Stimulated activated CD4-positive, alpha-beta T cell treated with anti-CD3 and anti-CD28 coated beads, TNF-alpha, amount 100 ng/mL, for 24 hours (primary cell): ENCODE results near the gene SLMAP.
A peak's percentile ranks its signal among the peaks of the same experiment; 100 is the strongest.
"Not testable (repeated sequence)": the region's sequence is repeated elsewhere in the genome, so short reads cannot be mapped to it uniquely, and the experiment has no call there.

Experiments used
- DNase-seq, 3 experiments: peaks; one replicate each; pipeline ENCODE4 v3.0.0-alpha.2; 2020; ENCODE audit warnings: low read depth in 3 of 3

The SLMAP gene

GRCh38 chr3:57792198-57792597, 36.1 kb downstream of the SLMAP start:
- DNase-seq, result no peak

- DNase-seq, result no peak
These were observed 37.7 kb downstream of the SLMAP start for GRCh38 chr3:57793737-57794187.

GRCh38 chr3:57794501-57794900, 38.4 kb downstream of the SLMAP start:
- no peak for DNase-seq

GRCh38 chr3:57794951-57795350, 38.8 kb downstream of the SLMAP start:
- DNase-seq, result no peak

GRCh38 chr3:57796261-57796660, 40.2 kb downstream of the SLMAP start:
- DNase-seq, result no peak

- DNase-seq, result no peak
These were observed 41.8 kb downstream of the SLMAP start for GRCh38 chr3:57797701-57798487.

GRCh38 chr3:57803647-57804081, 47.6 kb downstream of the SLMAP start:
- DNase-seq, result no peak

GRCh38 chr3:57805266-57805665, 49.2 kb downstream of the SLMAP start:
- DNase-seq, result no peak

- no peak for DNase-seq
These were observed 49.6 kb downstream of the SLMAP start for GRCh38 chr3:57805674-57806073.

GRCh38 chr3:57806195-57806594, 50.1 kb downstream of the SLMAP start:
- DNase-seq, result not testable (repeated sequence)

GRCh38 chr3:57808961-57809608, 53.0 kb downstream of the SLMAP start:
- no peak for DNase-seq

- DNase-seq, result no peak
These were observed 53.5 kb downstream of the SLMAP start for GRCh38 chr3:57809609-57809968.

GRCh38 chr3:57810048-57810447, 53.9 kb downstream of the SLMAP start:
- DNase-seq, result no peak

GRCh38 chr3:57810471-57811137, 54.5 kb downstream of the SLMAP start:
- DNase-seq, result no peak

- DNase-seq, result peak in 1 of 3 experiments; percentile 6
These were observed 58.9 kb downstream of the SLMAP start for GRCh38 chr3:57815036-57815435.

- no peak for DNase-seq
These were observed 60.5 kb downstream of the SLMAP start for GRCh38 chr3:57816471-57817095.

- no peak for DNase-seq
These were observed 62.7 kb downstream of the SLMAP start for GRCh38 chr3:57818772-57819171.

- no peak for DNase-seq
These were observed 64.4 kb downstream of the SLMAP start for GRCh38 chr3:57820479-57820878.

GRCh38 chr3:57821765-57822164, 65.7 kb downstream of the SLMAP start:
- no peak for DNase-seq

- DNase-seq, result no peak
These were observed 66.6 kb downstream of the SLMAP start for GRCh38 chr3:57822686-57823085.

- no peak for DNase-seq
These were observed 69.0 kb downstream of the SLMAP start for GRCh38 chr3:57825116-57825515.

GRCh38 chr3:57826245-57826951, 70.3 kb downstream of the SLMAP start:
- no peak for DNase-seq
